ENCODE results near the gene NR2C2.
"Not testable (repeated sequence)": the region's sequence is repeated elsewhere in the genome, so short reads cannot be mapped to it uniquely, and the experiment has no call there.

Gene NR2C2

GRCh38 chr3:14947100-14947885 is at the start of gene NR2C2:
NR2C2 (plus strand) TSS chr3:14947583; CDS start chr3:15003915, 56,332 bp downstream.
- DNase-seq, result peak; percentile 84

- DNase-seq, result no peak
These were observed 48.5 kb upstream of the NR2C2 start for GRCh38 chr3:14898929-14899328.

GRCh38 chr3:14899993-14900618 is 47.3 kb upstream of the NR2C2 start:
- no peak for DNase-seq

GRCh38 chr3:14900881-14901873 is 46.2 kb upstream of the NR2C2 start:
- DNase-seq, result no peak

- DNase-seq, result no peak
These were observed 44.7 kb upstream of the NR2C2 start for GRCh38 chr3:14902719-14903118.

- DNase-seq, result not testable (repeated sequence)
These were observed 43.9 kb upstream of the NR2C2 start for GRCh38 chr3:14903501-14903900.

GRCh38 chr3:14905055-14905657 is 42.2 kb upstream of the NR2C2 start:
- DNase-seq, result no peak

- no peak for DNase-seq
These were observed 40.9 kb upstream of the NR2C2 start for GRCh38 chr3:14906355-14906971.

GRCh38 chr3:14907043-14907966 is 40.1 kb upstream of the NR2C2 start:
- no peak for DNase-seq

GRCh38 chr3:14909250-14909649 is 38.1 kb upstream of the NR2C2 start:
- no peak for DNase-seq

- DNase-seq, result no peak
These were observed 35.7 kb upstream of the NR2C2 start for GRCh38 chr3:14911651-14912050.

- DNase-seq, result no peak
These were observed 34.1 kb upstream of the NR2C2 start for GRCh38 chr3:14913071-14913925.

GRCh38 chr3:14913926-14914778 is 33.2 kb upstream of the NR2C2 start:
- DNase-seq, result no peak

GRCh38 chr3:14914779-14915117 is 32.6 kb upstream of the NR2C2 start:
- DNase-seq, result no peak

- peak; percentile 29 for DNase-seq
These were observed 31.7 kb upstream of the NR2C2 start for GRCh38 chr3:14915636-14916222.

GRCh38 chr3:14918356-14918860 is 29.0 kb upstream of the NR2C2 start:
- DNase-seq, result no peak

GRCh38 chr3:14920536-14920935 is 26.8 kb upstream of the NR2C2 start:
- no peak for DNase-seq

- peak; percentile 76 for DNase-seq
These were observed 26.3 kb upstream of the NR2C2 start for GRCh38 chr3:14921034-14921616.

Measured in activated effector memory CD4-positive, alpha-beta T cell treated with Interleukin-2 at 50 U/mL for 16 hours (primary cell).